Cardiac atrium fibroblast (primary cell): ENCODE data around the gene ZMYND8. TPM values are rescaled to one million over a fixed set of nuclear protein-coding genes. Genes with fewer than 3 reads are reported as not detected.

Experiments used
- total RNA-seq: library from RNA; depleted of rRNA; stranded (reverse); fragments of >200 nt; gene quantifications from 2 replicates; pipeline ENCODE4 v1.2.3, GENCODE V29; 2015

Gene ZMYND8
- total RNA-seq: 19.5 and 24.9 TPM in 2 replicates

DNA sequence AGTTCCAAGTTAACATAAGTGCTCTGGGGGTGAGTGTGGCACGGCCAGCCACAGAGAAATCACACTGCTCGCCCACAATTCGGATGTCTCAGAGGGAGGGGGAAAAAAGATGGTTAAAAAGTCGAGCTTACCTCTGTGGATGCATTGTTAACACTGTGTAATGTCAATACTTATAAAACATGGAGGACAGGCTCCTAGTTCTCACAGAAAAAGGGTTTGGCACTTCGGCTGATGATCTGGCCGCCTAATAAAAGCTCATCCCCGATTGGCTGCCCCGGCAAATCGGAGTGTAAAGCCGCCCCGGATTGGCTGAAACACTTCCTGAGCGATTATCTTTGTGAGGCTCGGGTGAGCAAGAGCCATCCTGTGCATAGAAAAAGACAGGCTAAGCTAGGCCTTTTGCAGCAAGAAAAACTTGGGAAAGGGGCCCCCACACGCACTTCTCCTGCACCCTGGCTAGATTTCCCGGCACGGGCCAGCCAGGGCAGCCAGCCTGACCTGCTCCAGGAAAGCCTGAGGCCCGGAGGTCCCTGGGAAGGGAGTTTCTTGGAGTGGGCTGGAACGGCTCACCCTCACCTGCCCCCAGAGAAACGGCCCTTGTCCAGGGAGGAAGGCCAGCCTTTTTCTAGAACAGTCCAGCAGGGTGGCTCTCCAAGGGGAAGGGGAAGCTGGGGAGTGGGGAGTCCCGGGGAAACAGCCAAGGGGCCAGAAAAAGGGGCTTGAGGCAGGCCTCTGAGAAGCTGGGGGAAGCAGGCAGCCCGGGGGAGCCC lies at the start of gene ZMYND8:
Gene ZMYND8 (minus strand): TSS at position 174 of the 770 bp plus-strand sequence. CDS start 29 bp downstream, at position 145.

Other genes starting within 250 kb of the ZMYND8 start
- 29.4 and 30.6 TPM in 2 replicates for gene NCOA3, start 145.2 kb upstream of the ZMYND8 start, total RNA-seq